Cardiac fibroblast (primary cell): ENCODE data around the gene CCDC33.
A peak's percentile ranks its signal among the peaks of the same experiment; 100 is the strongest.

Experiments used
- DNase-seq, 2 donors: peaks; one replicate each; pipeline versions ENCODE4 v3.0.0 to v3.0.0-alpha.2; 2010; ENCODE audit warnings: low read depth in 2 of 2
- H3K4me3 ChIP-seq, 2 donors: replicated peaks in 1 of 2; 1 replicate in 1 of 2; 2 replicates in 1 of 2; pipeline ENCODE4 v1.5.1; 2011; ENCODE audit warnings: low read depth in 2 of 2, low read length in 2 of 2, mild to moderate bottlenecking in 2 of 2, moderate library complexity in 1 of 2
- CTCF ChIP-seq: IDR thresholded peaks from one replicate; pipeline ENCODE4 v1.5.1; 2011; ENCODE audit warnings: low read depth, mild to moderate bottlenecking, low read length, inconsistent platforms

The CCDC33 gene

GRCh38 chr15:74196175-74196574 is 40.0 kb upstream of the CCDC33 start:
- no peak for TF ChIP-seq CTCF
- H3K4me3 ChIP-seq: no peak overlapping the region
- peak; percentile 81 to 97 for DNase-seq

- no peak for TF ChIP-seq CTCF
- DNase-seq: no peak
- no peak overlapping the region for H3K4me3 ChIP-seq
Measured at GRCh38 chr15:74197176-74197965, 38.8 kb upstream of the CCDC33 start.

GRCh38 chr15:74199297-74199652 is 36.9 kb upstream of the CCDC33 start:
- DNase-seq: no peak
- no peak for TF ChIP-seq CTCF
- no peak overlapping the region for H3K4me3 ChIP-seq

- H3K4me3 ChIP-seq: no peak overlapping the region
- peak; percentile 84 to 94 for DNase-seq
- TF ChIP-seq CTCF: no peak
Measured at GRCh38 chr15:74200412-74200815, 35.7 kb upstream of the CCDC33 start.

GRCh38 chr15:74200871-74201419 is 35.2 kb upstream of the CCDC33 start:
- peak; percentile 59 to 77 for DNase-seq
- no peak overlapping the region for H3K4me3 ChIP-seq

GRCh38 chr15:74201710-74202420 is 34.3 kb upstream of the CCDC33 start:
- no peak for TF ChIP-seq CTCF

More at GRCh38 chr15:74200871-74201419, 35.2 kb upstream of the CCDC33 start:
- no peak for TF ChIP-seq CTCF

More at GRCh38 chr15:74201710-74202420, 34.3 kb upstream of the CCDC33 start:
- DNase-seq: peak in 1 of 2 donors; percentile 69
- H3K4me3 ChIP-seq: no peak overlapping the region
